RWPE2 (cell line): ENCODE data around the gene KATNB1.
"Not testable (repeated sequence)": the region's sequence is repeated elsewhere in the genome, so short reads cannot be mapped to it uniquely, and the experiment has no call there.

ENCODE experiments used
- ATAC-seq: fragments of 200-7000 bp; cut with Tn5 transposase; 3 replicates; pipeline ENCODE4 v1.9.1; 2021; ENCODE audit warnings: low read depth
- DNase-seq: peaks from one replicate; pipeline ENCODE4 v3.0.0-alpha.2; 2020; ENCODE audit warnings: low spot score
- H3K27ac ChIP-seq: fragments of 450-650 bp; 2 replicates; pipeline ENCODE4 v1.5.1; 2017; ENCODE audit warnings: mild to moderate bottlenecking; ENCODE audit not compliant: poor library complexity, severe bottlenecking
- H3K27me3 ChIP-seq: fragments of 250-450 bp; sonication (Bioruptor Pico); 2 replicates; pipeline ENCODE4 v1.5.1; 2021; ENCODE audit warnings: mild to moderate bottlenecking, moderate library complexity; ENCODE audit not compliant: insufficient read depth, poor library complexity, severe bottlenecking
- H3K36me3 ChIP-seq: fragments of 250-450 bp; sonication (Bioruptor Pico); 2 replicates; pipeline ENCODE4 v1.5.1; 2020; ENCODE audit warnings: low read depth, mild to moderate bottlenecking, moderate library complexity
- H3K4me1 ChIP-seq: fragments of 250-450 bp; sonication (Bioruptor Pico); 2 replicates; pipeline ENCODE4 v1.5.1; 2021; ENCODE audit warnings: mild to moderate bottlenecking, moderate library complexity; ENCODE audit not compliant: insufficient read depth, poor library complexity, severe bottlenecking
- H3K4me3 ChIP-seq: fragments of 250-450 bp; sonication (Bioruptor Pico); 2 replicates; pipeline ENCODE4 v1.5.1; 2021; ENCODE audit warnings: mild to moderate bottlenecking, moderate library complexity; ENCODE audit not compliant: severe bottlenecking
- H3K9me3 ChIP-seq: fragments of 250-450 bp; sonication (Bioruptor Pico); 2 replicates; pipeline ENCODE4 v1.5.1; 2021; ENCODE audit warnings: mild to moderate bottlenecking, moderate library complexity; ENCODE audit not compliant: severe bottlenecking
- CTCF ChIP-seq: fragments of 450-650 bp; IDR thresholded peaks from one replicate; pipeline ENCODE4 v1.5.1; 2017; ENCODE audit warnings: mild to moderate bottlenecking, moderate library complexity; ENCODE audit not compliant: poor library complexity, severe bottlenecking

The KATNB1 gene

DNA sequence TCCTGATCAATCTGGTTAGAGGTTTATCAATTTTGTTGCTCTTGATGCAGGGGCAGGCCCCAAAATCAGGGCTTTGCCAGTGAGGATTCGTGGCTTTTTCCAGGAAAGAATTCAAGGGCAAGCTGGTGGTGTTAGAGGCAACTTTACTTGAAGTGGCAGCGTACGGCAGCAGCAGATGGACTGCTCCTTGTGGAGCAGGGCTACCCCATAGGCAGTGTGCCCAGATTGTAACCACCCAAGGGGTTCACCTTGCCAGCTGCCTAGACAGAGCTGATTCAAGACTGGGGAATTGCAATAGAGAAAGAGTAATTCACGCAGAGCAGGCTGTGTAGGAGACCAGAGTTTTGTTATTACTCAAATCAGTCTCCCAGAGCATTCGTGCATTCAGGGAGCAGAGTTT, 24.2 kb upstream of the KATNB1 start:
- no peak overlapping the region for H3K4me3 ChIP-seq
- H3K36me3 ChIP-seq: no peaks in the 10 kb centered on the region
- peaks cover 11% of the 10 kb centered on the region for H3K27me3 ChIP-seq
- H3K4me1 ChIP-seq: no peaks in the 10 kb centered on the region
- no peak overlapping the region for H3K27ac ChIP-seq
- DNase-seq (no peak), ATAC-seq (no peak)
- TF ChIP-seq CTCF: no peak
- no peaks in the 10 kb centered on the region for H3K9me3 ChIP-seq

DNA sequence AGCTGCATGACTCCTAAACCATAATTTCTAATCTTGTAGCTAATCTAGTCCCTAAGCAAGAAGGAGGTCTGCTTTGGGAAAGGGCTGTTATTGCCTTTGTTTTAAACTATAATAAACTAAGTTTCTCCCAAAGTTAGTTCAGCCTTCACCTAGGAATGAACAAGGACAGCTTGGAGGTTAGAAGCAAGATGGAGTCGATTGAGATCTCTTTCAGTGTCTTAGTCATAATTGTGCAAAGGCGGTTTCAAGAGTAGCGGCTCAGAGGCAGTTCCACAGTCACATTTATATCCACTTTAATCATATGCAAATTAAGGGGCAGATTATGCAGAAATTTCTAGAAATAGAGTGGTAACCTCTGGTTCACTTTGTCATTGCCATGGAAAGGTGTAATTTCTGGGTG, 23.6 kb upstream of the KATNB1 start:
- ATAC-seq (no peak), DNase-seq (no peak)
- H3K27ac ChIP-seq: no peak overlapping the region
- no peaks in the 10 kb centered on the region for H3K36me3 ChIP-seq
- no peaks in the 10 kb centered on the region for H3K4me1 ChIP-seq
- no peaks in the 10 kb centered on the region for H3K9me3 ChIP-seq
- peaks cover 11% of the 10 kb centered on the region for H3K27me3 ChIP-seq
- no peak for TF ChIP-seq CTCF
- no peak overlapping the region for H3K4me3 ChIP-seq

- not testable (repeated sequence) for H3K27ac ChIP-seq, H3K9me3 ChIP-seq, H3K4me3 ChIP-seq, DNase-seq, ATAC-seq, H3K4me1 ChIP-seq, H3K36me3 ChIP-seq
- peaks cover 11% of the 10 kb centered on the region for H3K27me3 ChIP-seq
These were observed 23.0 kb upstream of the KATNB1 start for GRCh38 chr16:57712569-57712968.

DNA sequence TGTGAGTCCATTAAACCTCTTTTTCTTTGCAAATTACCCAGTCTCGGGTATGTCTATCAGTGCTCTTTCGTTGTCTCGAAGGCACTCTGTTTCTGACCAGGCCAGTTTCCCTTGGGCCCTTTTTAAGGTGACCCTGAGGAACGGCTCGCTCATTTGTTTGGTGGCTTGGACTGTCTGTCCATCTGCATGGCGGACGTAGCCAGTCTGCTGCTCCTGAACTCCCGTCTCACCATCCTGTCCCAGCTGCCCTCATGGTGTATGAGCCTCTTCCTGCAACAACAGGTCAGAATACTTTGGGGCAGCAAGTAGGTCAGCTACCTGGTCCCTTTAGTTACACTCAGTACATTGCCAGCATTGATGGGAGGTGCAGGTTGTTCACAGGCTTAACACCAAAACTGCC, 22.0 kb upstream of the KATNB1 start:
- no peaks in the 10 kb centered on the region for H3K36me3 ChIP-seq
- no peak overlapping the region for H3K27ac ChIP-seq
- H3K9me3 ChIP-seq: no peaks in the 10 kb centered on the region
- DNase-seq (no peak), ATAC-seq (no peak)
- TF ChIP-seq CTCF: no peak
- H3K27me3 ChIP-seq: peaks cover 11% of the 10 kb centered on the region
- H3K4me1 ChIP-seq: no peaks in the 10 kb centered on the region
- H3K4me3 ChIP-seq: no peak overlapping the region

GRCh38 chr16:57714047-57714446, 21.5 kb upstream of the KATNB1 start:
- no peak for ATAC-seq
- no peak for TF ChIP-seq CTCF
- H3K9me3 ChIP-seq: no peaks in the 10 kb centered on the region
- peaks cover 11% of the 10 kb centered on the region for H3K27me3 ChIP-seq
- no peaks in the 10 kb centered on the region for H3K4me1 ChIP-seq
- DNase-seq: no peak
- no peak overlapping the region for H3K4me3 ChIP-seq
- H3K27ac ChIP-seq: no peak overlapping the region
- H3K36me3 ChIP-seq: no peaks in the 10 kb centered on the region
